GM20000 (cell line): ENCODE data around the gene TMED10.

Experiments
- DNase-seq: peaks from one replicate; pipeline ENCODE4 v3.0.0; 2012; ENCODE audit warnings: low spot score
- TF ChIP-seq, protein P1 (sequence below): IDR thresholded peaks from 2 replicates; pipeline ENCODE4 v1.5.1; 2012; ENCODE audit warnings: mild to moderate bottlenecking, control low read depth; ENCODE audit errors: extremely low read depth, missing control alignments

TMED10 gene

DNA sequence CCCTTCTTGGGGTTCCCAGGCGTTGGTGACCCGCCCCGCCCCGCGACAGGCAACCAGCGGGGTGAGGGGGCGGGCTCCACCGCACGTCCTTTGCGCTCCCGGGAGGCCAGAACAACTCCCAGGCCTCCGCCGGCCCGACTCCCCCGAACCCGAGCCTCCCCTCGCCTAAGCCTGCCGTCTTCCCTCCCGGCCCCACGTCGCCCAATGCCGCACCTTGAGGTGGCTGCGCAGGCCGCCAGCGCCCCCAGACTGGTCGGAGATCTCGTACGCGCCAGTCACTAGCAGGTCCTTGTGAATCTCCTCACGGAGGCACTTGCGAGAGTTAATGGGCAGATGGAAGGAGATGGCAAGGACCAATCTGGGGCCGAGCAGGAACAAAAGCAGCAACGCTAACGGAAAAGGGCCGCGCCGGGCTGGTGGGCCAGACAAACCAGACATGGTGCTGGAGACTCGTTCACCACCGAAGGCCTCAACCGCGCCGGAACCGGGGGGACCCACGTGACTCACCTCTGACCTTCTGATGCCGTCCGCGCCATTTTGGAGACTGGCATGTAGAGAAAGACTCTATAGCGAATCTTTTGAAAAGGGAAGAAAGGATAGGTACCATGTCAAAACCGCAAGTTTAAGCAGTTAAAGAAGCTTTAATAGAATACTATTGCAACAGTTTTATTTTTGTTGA lies at the start of gene TMED10:
TMED10 (minus strand) TSS at position 471 of the 679 bp plus-strand sequence; CDS start at position 438, 33 bp downstream.
- peak; percentile 86 for DNase-seq
- TF ChIP-seq, protein P1, sequence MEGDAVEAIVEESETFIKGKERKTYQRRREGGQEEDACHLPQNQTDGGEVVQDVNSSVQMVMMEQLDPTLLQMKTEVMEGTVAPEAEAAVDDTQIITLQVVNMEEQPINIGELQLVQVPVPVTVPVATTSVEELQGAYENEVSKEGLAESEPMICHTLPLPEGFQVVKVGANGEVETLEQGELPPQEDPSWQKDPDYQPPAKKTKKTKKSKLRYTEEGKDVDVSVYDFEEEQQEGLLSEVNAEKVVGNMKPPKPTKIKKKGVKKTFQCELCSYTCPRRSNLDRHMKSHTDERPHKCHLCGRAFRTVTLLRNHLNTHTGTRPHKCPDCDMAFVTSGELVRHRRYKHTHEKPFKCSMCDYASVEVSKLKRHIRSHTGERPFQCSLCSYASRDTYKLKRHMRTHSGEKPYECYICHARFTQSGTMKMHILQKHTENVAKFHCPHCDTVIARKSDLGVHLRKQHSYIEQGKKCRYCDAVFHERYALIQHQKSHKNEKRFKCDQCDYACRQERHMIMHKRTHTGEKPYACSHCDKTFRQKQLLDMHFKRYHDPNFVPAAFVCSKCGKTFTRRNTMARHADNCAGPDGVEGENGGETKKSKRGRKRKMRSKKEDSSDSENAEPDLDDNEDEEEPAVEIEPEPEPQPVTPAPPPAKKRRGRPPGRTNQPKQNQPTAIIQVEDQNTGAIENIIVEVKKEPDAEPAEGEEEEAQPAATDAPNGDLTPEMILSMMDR: peak; percentile 13

DNA sequence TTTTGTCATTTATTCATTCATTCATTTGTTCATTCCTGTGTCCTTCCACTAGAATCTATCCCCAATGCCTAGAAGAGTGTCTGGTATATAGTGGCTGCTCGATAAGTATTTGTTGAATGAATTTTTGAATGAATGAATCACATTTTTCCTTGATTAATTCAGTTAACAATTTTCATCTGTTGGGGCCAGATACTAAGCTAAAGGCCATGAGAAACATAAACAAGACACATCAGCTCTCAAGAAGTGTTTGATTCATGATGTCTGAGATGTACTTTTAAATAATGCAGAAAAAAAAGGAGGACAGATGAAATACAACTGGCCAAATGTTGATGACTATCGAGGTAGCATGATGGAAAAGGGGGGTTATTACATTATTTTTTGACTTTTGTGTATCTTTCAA lies 48.1 kb upstream of the TMED10 start:
- no peak for DNase-seq
- TF ChIP-seq, protein P1: no peak

DNA sequence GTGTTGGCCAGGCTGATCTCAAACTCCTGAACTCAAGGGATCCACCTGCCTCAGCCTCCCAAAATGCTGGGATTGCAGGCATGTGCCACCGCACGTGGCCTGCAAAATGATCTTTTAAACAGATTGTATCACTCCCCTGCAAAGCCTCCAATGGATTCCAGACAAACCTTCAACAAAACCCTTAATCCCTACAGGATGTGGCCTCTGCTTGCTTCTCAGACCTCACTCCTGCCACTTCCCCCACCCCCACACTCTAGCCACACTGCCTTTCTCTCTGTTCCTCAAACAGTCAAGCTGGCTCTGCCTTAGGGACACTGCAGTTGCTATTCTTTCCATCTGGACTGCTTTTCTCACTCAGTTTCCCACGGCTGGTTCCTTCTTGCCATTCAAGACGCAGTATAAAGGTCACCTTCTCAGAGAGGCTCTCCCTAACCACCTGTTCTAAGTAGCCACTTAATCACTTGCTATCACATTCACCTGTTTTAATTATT lies 47.3 kb upstream of the TMED10 start:
- DNase-seq: peak; percentile 36
- TF ChIP-seq, protein P1: no peak

DNA sequence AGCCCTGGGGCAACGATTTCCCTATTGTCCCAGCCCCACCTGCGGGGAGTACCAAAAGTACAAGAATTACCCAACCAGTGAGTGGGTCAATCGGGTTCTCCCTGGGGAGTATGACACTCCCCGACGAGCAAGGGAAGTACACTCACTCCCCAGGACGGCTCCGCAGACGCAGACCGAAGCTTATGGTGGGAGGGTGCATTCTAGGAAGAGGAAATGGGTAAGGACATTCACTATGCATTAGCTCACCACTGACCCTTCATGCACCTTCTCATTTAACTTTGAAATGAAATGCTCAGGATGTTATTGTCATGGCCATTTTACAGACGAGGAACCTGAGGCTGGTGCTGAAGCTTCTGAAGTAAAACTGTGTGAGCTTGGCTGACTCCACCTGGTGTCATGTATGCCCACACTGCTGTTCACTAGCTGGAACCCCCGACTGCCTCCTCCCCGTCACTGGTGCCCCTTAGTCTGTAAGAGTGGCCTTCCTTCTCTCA lies 45.8 kb upstream of the TMED10 start:
- peak; percentile 51 for DNase-seq
- TF ChIP-seq, protein P1: no peak

DNA sequence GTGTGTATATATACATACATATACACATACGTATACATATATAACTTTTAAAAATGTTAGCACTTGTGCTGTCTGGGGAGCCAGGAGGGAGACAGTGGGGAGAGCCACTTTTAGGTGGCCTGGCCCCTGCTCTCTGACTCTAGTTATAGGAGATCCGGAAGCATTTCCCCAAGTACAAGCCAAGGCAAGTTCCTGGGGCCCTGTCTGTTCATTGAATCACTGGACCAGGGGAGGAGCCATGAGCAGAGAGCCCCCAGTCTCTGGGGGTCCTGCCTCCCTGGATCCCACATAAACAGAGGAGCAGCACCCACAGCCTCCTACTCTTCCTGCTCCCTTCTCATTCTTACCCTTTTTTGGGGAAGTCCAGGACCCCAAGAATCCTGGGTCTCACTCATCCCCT lies 45.4 kb upstream of the TMED10 start:
- DNase-seq: no peak

DNA sequence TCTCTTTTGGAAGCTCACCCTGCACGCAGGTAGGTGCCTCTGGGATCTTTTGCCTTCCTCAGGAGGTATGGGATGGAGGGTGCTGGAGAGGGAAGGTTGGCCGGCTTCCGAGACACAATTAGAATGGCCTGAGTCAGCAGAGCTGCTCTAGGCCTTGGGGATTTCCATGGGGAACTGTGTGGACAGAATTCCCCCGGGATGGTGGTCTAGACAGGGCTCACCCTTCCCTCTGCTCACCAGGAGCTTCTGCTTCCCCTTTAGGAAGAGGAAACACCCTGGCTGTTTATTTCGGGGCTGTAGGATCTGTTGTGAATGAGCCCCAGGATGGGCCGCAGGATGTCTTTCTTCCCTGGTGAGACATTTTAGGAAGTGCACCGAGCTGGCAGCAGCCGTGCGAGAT lies 43.7 kb upstream of the TMED10 start:
- TF ChIP-seq, protein P1: no peak
- DNase-seq: no peak

More for the DNA sequence above, 45.4 kb upstream of the TMED10 start:
- TF ChIP-seq, protein P1: no peak

DNA sequence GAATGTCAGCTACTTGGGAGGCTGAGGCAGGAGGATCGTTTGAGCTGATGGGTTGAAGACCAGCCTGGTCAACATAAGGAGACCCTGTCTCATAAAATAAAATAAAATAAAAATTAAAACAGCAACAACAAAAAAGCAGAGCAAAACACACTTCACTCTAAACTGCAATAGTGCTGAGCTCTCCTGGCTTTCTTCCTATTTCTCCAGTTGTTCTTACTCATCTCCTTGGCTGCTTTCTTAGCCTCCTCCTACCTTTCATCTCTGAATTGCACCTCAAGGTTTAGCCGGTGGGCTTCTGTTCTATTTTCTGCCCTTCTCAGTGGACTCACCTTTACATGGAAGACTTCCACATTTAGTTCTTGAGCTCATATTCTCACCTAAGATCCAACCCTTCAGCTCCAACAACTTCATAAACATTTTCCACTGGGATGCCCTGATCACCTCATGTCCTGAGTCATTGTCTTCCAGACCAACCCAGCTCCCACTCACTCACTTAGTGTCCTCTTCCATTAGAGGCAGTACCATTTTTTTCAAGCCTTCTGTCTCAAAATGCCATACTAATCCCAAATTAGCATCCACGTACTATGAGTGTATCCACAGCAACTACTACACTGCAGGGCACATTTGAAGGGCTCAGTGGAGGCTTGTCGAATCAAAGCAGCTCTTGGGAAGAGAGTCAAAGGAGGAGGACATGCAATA lies 41.2 kb upstream of the TMED10 start:
- no peak for DNase-seq
- TF ChIP-seq, protein P1: no peak
